Nephron progenitor cell (in vitro differentiated cells): ENCODE measurements around the gene CFAP107.
A peak's percentile ranks its signal among the peaks of the same experiment; 100 is the strongest.
"Not testable (repeated sequence)": the region's sequence is repeated elsewhere in the genome, so short reads cannot be mapped to it uniquely, and the experiment has no call there.

ENCODE experiments used
- DNase-seq: peaks from one replicate; pipeline ENCODE4 v3.0.0; 2021
- H3K27ac Mint-ChIP-seq: 2 replicates; pipeline ENCODE4 v1.8.0; 2021; ENCODE audit warnings: mild to moderate bottlenecking, moderate library complexity, mixed read lengths
- H3K27me3 Mint-ChIP-seq: 2 replicates; pipeline ENCODE4 v1.8.0; 2021; ENCODE audit warnings: mild to moderate bottlenecking, low read depth, mixed read lengths; ENCODE audit not compliant: poor library complexity
- H3K36me3 Mint-ChIP-seq: 2 replicates; pipeline ENCODE4 v1.8.0; 2021; ENCODE audit warnings: low read depth, mixed read lengths
- H3K4me1 Mint-ChIP-seq: 2 replicates; pipeline ENCODE4 v1.8.0; 2021; ENCODE audit warnings: mixed read lengths
- H3K4me3 Mint-ChIP-seq: 2 replicates; pipeline ENCODE4 v1.8.0; 2021; ENCODE audit warnings: mild to moderate bottlenecking, moderate library complexity, mixed read lengths
- H3K9me3 Mint-ChIP-seq: 2 replicates; pipeline ENCODE4 v1.8.0; 2021; ENCODE audit warnings: mild to moderate bottlenecking, moderate library complexity, mixed read lengths
- TF ChIP-seq, protein P1 (sequence below): fragments of 200-600 bp; sonication (generic); IDR thresholded peaks from 2 replicates; pipeline ENCODE4 v1.5.0; 2021; ENCODE audit warnings: antibody characterized with exemption

Gene CFAP107

DNA sequence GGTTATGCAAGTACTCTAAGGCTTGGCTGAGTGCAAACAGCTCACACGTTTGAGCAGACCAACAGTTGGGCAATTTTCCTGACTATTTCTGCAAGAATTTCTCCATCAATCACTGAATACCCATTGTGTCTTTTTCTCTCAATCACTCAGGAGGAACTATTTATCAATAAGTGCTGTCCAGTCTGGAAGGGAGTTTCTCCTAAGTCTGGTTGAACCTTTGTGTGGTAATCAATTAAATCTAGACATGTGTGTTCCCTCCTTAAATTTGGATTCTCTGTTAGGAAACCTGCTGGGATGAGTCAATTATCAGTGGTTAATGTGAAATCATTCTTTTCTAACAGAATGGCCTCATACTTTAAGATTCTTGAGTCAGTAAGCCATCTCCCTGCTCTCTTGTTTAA lies 36.9 kb upstream of the CFAP107 start:
- Mint-ChIP-seq H3K9me3 (no peaks in the 10 kb centered on the region), H3K27ac (no peak overlapping the region), H3K36me3 (no peaks in the 10 kb centered on the region), H3K4me1 (peaks cover 6% of the 10 kb centered on the region), H3K27me3 (peaks cover 8% of the 10 kb centered on the region), H3K4me3 (no peak overlapping the region)
- TF ChIP-seq, protein P1, sequence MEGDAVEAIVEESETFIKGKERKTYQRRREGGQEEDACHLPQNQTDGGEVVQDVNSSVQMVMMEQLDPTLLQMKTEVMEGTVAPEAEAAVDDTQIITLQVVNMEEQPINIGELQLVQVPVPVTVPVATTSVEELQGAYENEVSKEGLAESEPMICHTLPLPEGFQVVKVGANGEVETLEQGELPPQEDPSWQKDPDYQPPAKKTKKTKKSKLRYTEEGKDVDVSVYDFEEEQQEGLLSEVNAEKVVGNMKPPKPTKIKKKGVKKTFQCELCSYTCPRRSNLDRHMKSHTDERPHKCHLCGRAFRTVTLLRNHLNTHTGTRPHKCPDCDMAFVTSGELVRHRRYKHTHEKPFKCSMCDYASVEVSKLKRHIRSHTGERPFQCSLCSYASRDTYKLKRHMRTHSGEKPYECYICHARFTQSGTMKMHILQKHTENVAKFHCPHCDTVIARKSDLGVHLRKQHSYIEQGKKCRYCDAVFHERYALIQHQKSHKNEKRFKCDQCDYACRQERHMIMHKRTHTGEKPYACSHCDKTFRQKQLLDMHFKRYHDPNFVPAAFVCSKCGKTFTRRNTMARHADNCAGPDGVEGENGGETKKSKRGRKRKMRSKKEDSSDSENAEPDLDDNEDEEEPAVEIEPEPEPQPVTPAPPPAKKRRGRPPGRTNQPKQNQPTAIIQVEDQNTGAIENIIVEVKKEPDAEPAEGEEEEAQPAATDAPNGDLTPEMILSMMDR, result no peak
- DNase-seq, result no peak

DNA sequence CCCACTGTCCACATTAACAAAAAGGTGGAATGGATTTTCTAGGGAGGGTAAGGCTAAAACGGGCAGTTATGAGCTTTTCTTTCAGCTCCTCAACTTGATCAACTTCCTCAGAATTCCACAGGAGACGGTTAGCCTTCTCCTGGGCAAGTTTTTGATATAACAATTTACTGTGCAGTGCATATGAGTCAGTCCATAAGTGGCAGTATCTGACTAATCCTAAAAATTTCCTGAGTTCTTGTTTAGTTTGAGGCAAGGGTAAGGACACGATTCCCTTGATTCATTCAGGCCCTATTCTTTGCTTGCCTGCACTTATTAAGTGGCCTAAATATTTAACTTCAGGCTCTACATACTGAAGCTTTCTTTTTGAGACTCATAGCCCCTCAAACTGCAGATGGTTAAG lies 36.3 kb upstream of the CFAP107 start:
- Mint-ChIP-seq H3K36me3 (no peaks in the 10 kb centered on the region), H3K4me3 (no peak overlapping the region), H3K9me3 (no peaks in the 10 kb centered on the region), H3K27ac (no peak overlapping the region), H3K4me1 (peaks cover 6% of the 10 kb centered on the region), H3K27me3 (peaks cover 8% of the 10 kb centered on the region)
- DNase-seq, result no peak
- TF ChIP-seq, protein P1, result no peak

DNA sequence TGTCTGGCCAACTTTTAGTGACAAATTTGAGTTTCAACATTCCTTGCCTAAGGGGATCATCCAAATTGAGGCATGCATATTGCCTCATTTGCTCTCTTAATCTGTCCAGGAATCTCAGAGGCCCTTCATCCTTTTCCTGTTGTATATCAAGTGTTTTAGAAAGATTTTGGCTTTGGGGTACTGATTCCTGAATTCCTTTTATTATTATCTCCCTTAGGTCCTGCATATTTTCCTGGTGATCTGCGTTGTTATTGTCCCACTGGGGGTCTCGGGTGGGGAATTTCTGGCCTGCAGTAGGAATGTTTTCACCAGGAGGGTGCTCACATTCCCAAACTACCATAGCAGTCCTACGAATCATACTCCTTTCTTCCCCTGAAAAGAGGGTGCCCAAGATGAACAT lies 34.5 kb upstream of the CFAP107 start:
- Mint-ChIP-seq H3K4me3 (no peak overlapping the region), H3K27ac (no peak overlapping the region), H3K4me1 (peaks cover 6% of the 10 kb centered on the region), H3K9me3 (no peaks in the 10 kb centered on the region), H3K27me3 (peaks cover 8% of the 10 kb centered on the region), H3K36me3 (no peaks in the 10 kb centered on the region)
- DNase-seq, result no peak
- TF ChIP-seq, protein P1, result no peak

DNA sequence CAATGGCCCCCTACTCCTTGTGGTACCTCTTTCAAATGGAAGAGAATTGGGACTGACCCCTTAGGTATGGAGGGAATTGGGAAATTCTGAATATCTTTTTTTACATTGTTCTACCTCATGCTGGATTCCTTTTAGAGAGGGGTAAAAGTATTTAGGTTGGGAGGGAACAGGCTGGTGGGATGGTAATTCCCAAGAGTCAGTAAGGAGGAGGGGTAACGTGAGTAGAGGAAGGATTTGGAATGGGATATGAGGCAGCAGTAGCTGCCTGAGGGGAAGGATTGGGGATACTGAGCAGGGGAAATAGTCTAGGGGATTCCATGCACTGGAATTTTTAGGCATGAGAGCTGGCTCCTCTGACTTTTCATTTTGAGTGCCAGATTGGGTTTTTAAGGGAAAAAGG lies 33.9 kb upstream of the CFAP107 start:
- TF ChIP-seq, protein P1, result no peak
- Mint-ChIP-seq H3K4me1 (peaks cover 6% of the 10 kb centered on the region), H3K36me3 (no peaks in the 10 kb centered on the region), H3K4me3 (no peak overlapping the region), H3K27ac (no peak overlapping the region), H3K9me3 (no peaks in the 10 kb centered on the region), H3K27me3 (peaks cover 12% of the 10 kb centered on the region)
- DNase-seq, result no peak

DNA sequence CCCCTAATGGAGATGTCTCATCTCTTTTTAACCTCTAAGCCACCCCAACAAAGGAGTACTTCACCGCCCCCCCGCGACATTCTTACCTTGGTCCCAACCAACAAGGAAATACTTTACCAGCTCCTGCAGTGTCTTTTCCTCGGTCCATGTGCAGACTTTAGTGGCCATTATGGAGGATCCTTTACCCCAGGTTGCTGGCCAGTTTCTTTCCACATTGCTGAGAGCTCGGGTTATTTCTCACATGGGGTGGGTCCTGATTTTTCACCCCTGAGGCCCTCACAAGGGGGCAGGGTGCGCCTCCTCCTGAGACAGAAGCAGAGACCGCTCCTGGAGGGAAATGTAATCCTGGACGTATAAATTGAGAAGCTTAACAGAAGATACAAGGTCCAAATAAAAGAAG lies 33.1 kb upstream of the CFAP107 start:
- H3K4me3 Mint-ChIP-seq, result no peak overlapping the region
- no peaks in the 10 kb centered on the region for H3K9me3 Mint-ChIP-seq
- TF ChIP-seq, protein P1, result no peak
- peaks cover 13% of the 10 kb centered on the region for H3K4me1 Mint-ChIP-seq
- H3K27me3 Mint-ChIP-seq, result peaks cover 13% of the 10 kb centered on the region
- no peak overlapping the region for H3K27ac Mint-ChIP-seq
- no peak for DNase-seq
- no peaks in the 10 kb centered on the region for H3K36me3 Mint-ChIP-seq

DNA sequence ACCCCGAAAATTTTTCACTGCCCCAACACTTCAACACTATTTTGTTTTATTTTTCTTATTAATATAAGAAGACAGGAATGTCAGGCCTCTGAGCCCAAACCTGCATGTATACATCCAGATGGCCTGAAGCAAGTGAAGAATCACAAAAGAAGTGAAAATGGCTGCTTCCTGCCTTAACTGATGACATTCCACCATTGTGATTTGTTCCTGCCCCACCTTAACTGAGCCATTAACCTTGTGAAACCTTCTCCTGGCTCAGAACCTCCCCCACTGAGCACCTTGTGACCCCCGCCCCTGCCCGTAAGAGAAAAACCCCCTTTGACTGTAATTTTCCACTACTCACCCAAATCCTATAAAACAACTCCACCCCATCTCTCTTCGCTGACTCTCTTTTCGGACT lies 32.3 kb upstream of the CFAP107 start:
- DNase-seq, result not testable (repeated sequence)

More for the DNA sequence above, 32.3 kb upstream of the CFAP107 start:
- Mint-ChIP-seq H3K27ac (peak overlapping the region; percentile 13), H3K4me1 (peaks cover 13% of the 10 kb centered on the region), H3K27me3 (peaks cover 13% of the 10 kb centered on the region)
- not testable (repeated sequence) for H3K36me3 Mint-ChIP-seq, H3K9me3 Mint-ChIP-seq, H3K4me3 Mint-ChIP-seq
